Colonic mucosa (tissue), 4 donors: ENCODE results near the gene UNC5B. TPM values are rescaled to one million over a fixed set of nuclear protein-coding genes. Genes with fewer than 3 reads are reported as not detected.
"Not testable (repeated sequence)": the region's sequence is repeated elsewhere in the genome, so short reads cannot be mapped to it uniquely, and the experiment has no call there.

Source experiments
- DNase-seq: peaks from one replicate; pipeline ENCODE4 v3.0.0-alpha.2; 2020
- H3K27ac ChIP-seq: fragments of 200-600 bp; one replicate; pipeline ENCODE4 v1.8.0; 2021
- H3K27me3 ChIP-seq: fragments of 200-600 bp; one replicate; pipeline ENCODE4 v1.8.0; 2021
- H3K36me3 ChIP-seq: fragments of 200-600 bp; one replicate; pipeline ENCODE4 v1.8.0; 2021
- H3K4me1 ChIP-seq: fragments of 200-600 bp; one replicate; pipeline ENCODE4 v1.8.0; 2021; ENCODE audit warnings: mild to moderate bottlenecking
- H3K4me3 ChIP-seq: fragments of 200-600 bp; one replicate; pipeline ENCODE4 v1.8.0; 2021
- H3K9ac ChIP-seq, 2 donors: one replicate each; pipeline ENCODE4 v1.7.0; 2013; ENCODE audit warnings: control low read depth in 2 of 2, low read depth in 2 of 2, low read length in 2 of 2
- H3K9me3 ChIP-seq: fragments of 200-600 bp; one replicate; pipeline ENCODE4 v1.8.0; 2021
- CTCF ChIP-seq: fragments of 200-600 bp; IDR thresholded peaks from one replicate; pipeline ENCODE4 v1.8.0; 2022; ENCODE audit warnings: antibody characterized with exemption, mild to moderate bottlenecking
- intact Hi-C: fragments of 100-400 bp; cut with DNase I; formaldehyde crosslinking; loops from one replicate; pipeline ENCODE4 v1.14.1; 2022
- total RNA-seq, 2 donors: library from RNA; stranded (reverse); fragmentation: NEBNext Ultra II Directional in 1 of 2; extraction: Animal tissue kit (Norgen Biotek cat#: 25700) in 1 of 2; gene quantifications; one replicate each; pipeline ENCODE4 v1.2.1, GENCODE V29; 2021
- donor health status: healthy.
- donor health status: DM: no; HTN: no; CAD: no.
- donor health status: DM: no; HTN: no; CAD: no.

The UNC5B gene
- total RNA-seq, 2 donors from 2014 or later: 18.4 to 18.5 TPM

GRCh38 chr10:71295641-71296040, 83.3 kb downstream of the UNC5B start:
- H3K4me3 ChIP-seq: no peak overlapping the region
- H3K4me1 ChIP-seq: no peaks in the 10 kb centered on the region
- H3K9ac ChIP-seq: no peak overlapping the region
- H3K36me3 ChIP-seq: no peaks in the 10 kb centered on the region
- H3K27ac ChIP-seq: no peak overlapping the region
- TF ChIP-seq CTCF: no peak
- intact Hi-C loops: no loop called here
- H3K9me3 ChIP-seq: no peaks in the 10 kb centered on the region
- DNase-seq: no peak
- H3K27me3 ChIP-seq: no peaks in the 10 kb centered on the region

- Histone ChIP-seq H3K27me3 (no peaks in the 10 kb centered on the region), H3K4me1 (no peaks in the 10 kb centered on the region), H3K4me3 (no peak overlapping the region), H3K9me3 (no peaks in the 10 kb centered on the region), H3K27ac (no peak overlapping the region), H3K36me3 (no peaks in the 10 kb centered on the region), H3K9ac (no peak overlapping the region)
- DNase-seq: no peak
- TF ChIP-seq CTCF: no peak
- intact Hi-C loops: no loop called here
Measured at GRCh38 chr10:71296086-71296485, 83.7 kb downstream of the UNC5B start.

- H3K36me3 ChIP-seq, H3K27ac ChIP-seq, H3K9ac ChIP-seq, H3K4me3 ChIP-seq, H3K9me3 ChIP-seq, DNase-seq, H3K4me1 ChIP-seq, H3K27me3 ChIP-seq, intact Hi-C loops: not testable (repeated sequence)
Measured at GRCh38 chr10:71296811-71297210, 84.4 kb downstream of the UNC5B start.

- no peaks in the 10 kb centered on the region for H3K9me3 ChIP-seq
- DNase-seq: no peak
- no peaks in the 10 kb centered on the region for H3K27me3 ChIP-seq
- H3K4me1 ChIP-seq: no peaks in the 10 kb centered on the region
- H3K36me3 ChIP-seq: no peaks in the 10 kb centered on the region
- H3K27ac ChIP-seq: no peak overlapping the region
- H3K4me3 ChIP-seq: no peak overlapping the region
- intact Hi-C loops: no loop called here
- H3K9ac ChIP-seq: no peak overlapping the region
- no peak for TF ChIP-seq CTCF
Measured at GRCh38 chr10:71297343-71297742, 85.0 kb downstream of the UNC5B start.

GRCh38 chr10:71299071-71299785, 86.9 kb downstream of the UNC5B start:
- Histone ChIP-seq H3K4me3 (no peak overlapping the region), H3K9ac (no peak overlapping the region), H3K9me3 (no peaks in the 10 kb centered on the region), H3K4me1 (no peaks in the 10 kb centered on the region), H3K27me3 (no peaks in the 10 kb centered on the region), H3K27ac (no peak overlapping the region), H3K36me3 (no peaks in the 10 kb centered on the region)
- intact Hi-C loops: no loop called here
- no peak for TF ChIP-seq CTCF
- no peak for DNase-seq

GRCh38 chr10:71300555-71301370, 88.4 kb downstream of the UNC5B start:
- Histone ChIP-seq H3K36me3 (no peaks in the 10 kb centered on the region), H3K9me3 (no peaks in the 10 kb centered on the region), H3K9ac (no peak overlapping the region), H3K4me3 (no peak overlapping the region), H3K4me1 (no peaks in the 10 kb centered on the region), H3K27ac (no peak overlapping the region), H3K27me3 (no peaks in the 10 kb centered on the region)
- no peak for TF ChIP-seq CTCF
- intact Hi-C loops: no loop called here
- DNase-seq: no peak
